Measurements from ENCODE around the gene SAMD4A. TPM values are rescaled to one million over a fixed set of nuclear protein-coding genes. Genes with fewer than 3 reads are reported as not detected.

The SAMD4A gene
- total and polyA plus RNA-seq, 12 donors, result 14.0 to 284 (median 191) TPM

- H3K27ac ChIP-seq, result no peak overlapping the region
- intact Hi-C loops (cut with DNase I), result no loop called here
- TF ChIP-seq CTCF (IDR thresholded peaks at IDR 0.05), result no peak
- whole genome bisulfite sequencing, 2 donors, result 32 to 36% methylated on average over 2 of the region's 2 CpGs
- DNase-seq, result no peak
- H3K4me3 ChIP-seq, result no peak overlapping the region
- H3K27me3 ChIP-seq, result peaks cover 0 to 6% (median 0%) of the 10 kb centered on the region in 7 donors
- no peak for ATAC-seq
- H3K4me1 ChIP-seq, result no peaks in the 10 kb centered on the region
- H3K9me3 ChIP-seq, result no peaks in the 10 kb centered on the region
- H3K36me3 ChIP-seq, result peaks cover 0 to 9% (median 0%) of the 10 kb centered on the region in 9 donors
Measured at GRCh38 chr14:54836231-54836630, 269.3 kb downstream of the SAMD4A start.

GRCh38 chr14:54837508-54838149, 270.7 kb downstream of the SAMD4A start:
- H3K4me3 ChIP-seq, result no peak overlapping the region
- TF ChIP-seq CTCF (IDR thresholded peaks at IDR 0.05), result no peak
- H3K4me1 ChIP-seq, result no peaks in the 10 kb centered on the region
- H3K27me3 ChIP-seq, result no peaks in the 10 kb centered on the region
- WGBS, 2 donors, result 96% methylated on average over 2 of the region's 2 CpGs
- intact Hi-C loops (cut with DNase I), result loop anchor here in 1 of 10 donors (2.0 kb wide), 1 partner anchor 23 kb away; no protein-coding TSS in a partner anchor
- no peaks in the 10 kb centered on the region for H3K9me3 ChIP-seq
- no peak for DNase-seq
- ATAC-seq, result no peak
- peaks cover 0 to 14% (median 0%) of the 10 kb centered on the region in 9 donors for H3K36me3 ChIP-seq
- H3K27ac ChIP-seq, result no peak overlapping the region

GRCh38 chr14:54838931-54839512, 272.1 kb downstream of the SAMD4A start:
- no peak for TF ChIP-seq CTCF (IDR thresholded peaks at IDR 0.05)
- 88 to 90% methylated on average over 10 of the region's 10 CpGs for WGBS, 2 donors

GRCh38 chr14:54839701-54840119, 272.8 kb downstream of the SAMD4A start:
- TF ChIP-seq CTCF (IDR thresholded peaks at IDR 0.05), result no peak
- Histone ChIP-seq H3K9me3 (no peaks in the 10 kb centered on the region), H3K36me3 (peaks cover 0 to 27% (median 0%) of the 10 kb centered on the region in 9 donors), H3K4me1 (no peaks in the 10 kb centered on the region), H3K27me3 (no peaks in the 10 kb centered on the region), H3K27ac (peak overlapping the region in 1 of 10 donors; percentile 5), H3K4me3 (no peak overlapping the region)
- intact Hi-C loops (cut with DNase I), result loop anchor here in 1 of 10 donors (2.0 kb wide), 1 partner anchor 25 kb away; no protein-coding TSS in a partner anchor
- ATAC-seq (peak in 3 of 8 donors; percentile 35 to 64 (median 51)), DNase-seq (no peak)
- 72 to 90% methylated on average over 3 of the region's 3 CpGs for WGBS, 2 donors

More at GRCh38 chr14:54838931-54839512, 272.1 kb downstream of the SAMD4A start:
- Histone ChIP-seq H3K4me3 (no peak overlapping the region), H3K36me3 (peaks cover 0 to 27% (median 0%) of the 10 kb centered on the region in 9 donors), H3K4me1 (no peaks in the 10 kb centered on the region), H3K27me3 (no peaks in the 10 kb centered on the region), H3K27ac (no peak overlapping the region), H3K9me3 (no peaks in the 10 kb centered on the region)
- DNase-seq, result no peak
- ATAC-seq, result no peak
- intact Hi-C loops (cut with DNase I), result loop anchor here in 1 of 10 donors (2.0 kb wide), 1 partner anchor 24 kb away; no protein-coding TSS in a partner anchor

All from heart right ventricle (tissue), 16 donors.